Body of pancreas (tissue), 4 donors: Measurements from ENCODE around the gene DHX34. TPM values are rescaled to one million over a fixed set of nuclear protein-coding genes. Genes with fewer than 3 reads are reported as not detected.
"Not testable (repeated sequence)": the region's sequence is repeated elsewhere in the genome, so short reads cannot be mapped to it uniquely, and the experiment has no call there.

Source experiments
- ATAC-seq: fragments of 150-250 bp; one replicate; pipeline ENCODE4 v1.9.1; 2016
- DNase-seq, 4 donors: peaks; one replicate each; pipeline ENCODE4 v3.0.0-alpha.2; 2019
- H3K27ac ChIP-seq, 4 donors: fragments of 200-600 bp; sonication (generic); 1 replicate in 3 of 4; 2 replicates in 1 of 4; pipeline versions ENCODE4 v1.5.1 to v1.6.1; 2016 to 2019; ENCODE audit warnings: mild to moderate bottlenecking in 1 of 4, mixed read lengths in 1 of 4, moderate library complexity in 1 of 4
- H3K27me3 ChIP-seq, 2 donors: fragments of 200-600 bp; sonication (generic); one replicate each; pipeline ENCODE4 v1.6.0; 2016; ENCODE audit warnings: mild to moderate bottlenecking in 1 of 2
- H3K36me3 ChIP-seq, 2 donors: fragments of 200-600 bp; sonication (generic); replicated peaks in 1 of 2; 2 replicates each; pipeline ENCODE4 v1.5.1; 2016; ENCODE audit warnings: low read depth in 2 of 2; ENCODE audit not compliant: insufficient read depth in 1 of 2
- H3K4me1 ChIP-seq: fragments of 200-600 bp; sonication (generic); one replicate; pipeline ENCODE4 v1.6.0; 2016
- H3K4me3 ChIP-seq, 2 donors: fragments of 200-600 bp; sonication (generic); 1 replicate in 1 of 2; 2 replicates in 1 of 2; pipeline ENCODE4 v1.5.1; 2016 to 2019
- H3K9me3 ChIP-seq, 3 donors: fragments of 200-600 bp; sonication (generic); 1 replicate in 2 of 3; 2 replicates in 1 of 3; pipeline ENCODE4 v1.5.1; 2016
- POLR2A ChIP-seq, 3 donors: fragments of 450-650 bp; IDR thresholded peaks; one replicate each; pipeline ENCODE4 v1.6.1; 2016; ENCODE audit warnings: antibody characterized with exemption in 3 of 3, mild to moderate bottlenecking in 2 of 3
- WGBS, 2 donors: methylation state at CpG; one replicate each; pipeline ENCODE4 v1.1.5; 2017; 5-methylcytosine and 5-hydroxymethylcytosine counted together
- intact Hi-C: fragments of 100-400 bp; cut with DNase I; formaldehyde crosslinking; loops from one replicate; pipeline ENCODE4 v1.15.1; 2023
- total RNA-seq, 2 donors: library from RNA; depleted of rRNA; stranded (reverse); fragments of >200 nt; gene quantifications; one replicate each; pipeline ENCODE4 v1.1.0, GENCODE V29; 2016
- TF ChIP-seq, protein P1 (sequence below), 7 experiments: fragments of 450-650 bp in 4 of 7; fragments of 200-600 bp in 3 of 7; sonication (generic) in 3 of 7; IDR thresholded peaks; one replicate each; pipeline ENCODE4 v1.5.1; 2016 to 2019; ENCODE audit warnings: antibody characterized with exemption in 7 of 7

Gene DHX34
- total RNA-seq, 2 donors from 2014 or later, result 16.1 to 50.4 TPM

DNA sequence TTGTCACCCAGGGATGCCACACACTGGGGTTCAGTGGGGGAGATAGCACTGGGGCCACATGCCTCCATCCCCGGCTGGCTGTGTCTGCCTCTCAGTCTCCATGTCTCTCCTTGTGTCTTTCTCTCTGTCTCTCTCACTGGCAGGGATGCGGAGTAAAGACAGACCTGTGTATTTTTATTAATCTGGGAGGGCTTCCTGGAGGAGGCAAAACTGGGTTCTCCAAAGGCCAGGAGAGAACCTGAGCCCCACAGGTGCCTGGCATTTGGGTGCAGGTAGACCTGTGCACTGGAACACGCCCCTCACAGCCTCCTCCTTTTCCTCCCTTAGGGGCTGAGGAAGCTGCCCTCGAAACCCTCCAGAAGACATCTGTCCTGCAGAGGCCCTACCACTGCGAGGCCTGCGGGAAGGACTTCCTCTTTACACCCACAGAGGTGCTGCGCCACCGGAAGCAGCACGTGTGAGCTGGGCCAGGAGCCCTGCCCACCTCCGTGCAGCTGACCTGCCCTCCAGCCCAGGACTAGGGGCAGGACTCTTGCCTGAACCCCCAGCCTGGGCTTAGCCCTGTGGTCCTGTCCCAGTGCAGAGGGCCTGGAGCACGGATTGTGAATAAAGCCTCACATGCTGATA is 32.7 kb downstream of the DHX34 start:
- intact Hi-C loops, result loop anchor here (10.0 kb wide), 1 partner anchor 87 kb away; no protein-coding TSS in a partner anchor
- no peak for ATAC-seq
- peaks cover 0 to 27% of the 10 kb centered on the region in 2 donors for H3K36me3 ChIP-seq
- H3K4me1 ChIP-seq, result no peaks in the 10 kb centered on the region
- no peaks in the 10 kb centered on the region for H3K9me3 ChIP-seq
- H3K27me3 ChIP-seq, result no peaks in the 10 kb centered on the region
- H3K27ac ChIP-seq, result no peak overlapping the region
- peak in 1 of 4 donors; percentile 17 for DNase-seq
- no peak for TF ChIP-seq POLR2A (IDR thresholded peaks at IDR 0.05)
- TF ChIP-seq, protein P1, sequence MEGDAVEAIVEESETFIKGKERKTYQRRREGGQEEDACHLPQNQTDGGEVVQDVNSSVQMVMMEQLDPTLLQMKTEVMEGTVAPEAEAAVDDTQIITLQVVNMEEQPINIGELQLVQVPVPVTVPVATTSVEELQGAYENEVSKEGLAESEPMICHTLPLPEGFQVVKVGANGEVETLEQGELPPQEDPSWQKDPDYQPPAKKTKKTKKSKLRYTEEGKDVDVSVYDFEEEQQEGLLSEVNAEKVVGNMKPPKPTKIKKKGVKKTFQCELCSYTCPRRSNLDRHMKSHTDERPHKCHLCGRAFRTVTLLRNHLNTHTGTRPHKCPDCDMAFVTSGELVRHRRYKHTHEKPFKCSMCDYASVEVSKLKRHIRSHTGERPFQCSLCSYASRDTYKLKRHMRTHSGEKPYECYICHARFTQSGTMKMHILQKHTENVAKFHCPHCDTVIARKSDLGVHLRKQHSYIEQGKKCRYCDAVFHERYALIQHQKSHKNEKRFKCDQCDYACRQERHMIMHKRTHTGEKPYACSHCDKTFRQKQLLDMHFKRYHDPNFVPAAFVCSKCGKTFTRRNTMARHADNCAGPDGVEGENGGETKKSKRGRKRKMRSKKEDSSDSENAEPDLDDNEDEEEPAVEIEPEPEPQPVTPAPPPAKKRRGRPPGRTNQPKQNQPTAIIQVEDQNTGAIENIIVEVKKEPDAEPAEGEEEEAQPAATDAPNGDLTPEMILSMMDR (IDR thresholded peaks at IDR 0.05), result no peak
- no peak overlapping the region for H3K4me3 ChIP-seq
- 64 to 100% methylated on average over 2 to 11 of the region's 11 CpGs for WGBS, 2 donors

DNA sequence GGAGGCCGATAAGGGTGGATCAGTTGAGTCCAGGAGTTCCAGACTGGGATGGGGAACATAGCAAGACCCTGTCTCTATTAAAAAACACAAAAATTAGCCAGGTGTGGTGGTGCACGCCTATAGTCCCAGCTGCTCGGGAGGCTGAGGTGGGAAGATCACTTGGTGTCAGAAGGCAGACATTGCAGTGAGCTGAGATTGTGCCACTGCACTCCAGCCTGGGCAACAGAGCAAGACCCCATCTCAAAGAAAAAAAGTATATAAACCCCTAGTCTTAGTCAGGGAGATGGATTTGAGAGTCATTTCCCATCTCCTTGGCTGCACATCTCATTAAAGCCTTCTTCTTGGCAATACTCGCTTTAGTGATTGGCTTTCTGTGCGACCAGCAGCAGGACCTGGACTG is 34.8 kb downstream of the DHX34 start:
- H3K4me3 ChIP-seq, H3K4me1 ChIP-seq, H3K27me3 ChIP-seq, DNase-seq, ATAC-seq, H3K27ac ChIP-seq, H3K9me3 ChIP-seq: not testable (repeated sequence)
- WGBS, 2 donors, result 82 to 90% methylated on average over 5 of the region's 5 CpGs
- intact Hi-C loops, result loop anchor here (10.0 kb wide), 1 partner anchor 89 kb away; no protein-coding TSS in a partner anchor
- peaks cover 0 to 20% of the 10 kb centered on the region in 2 donors for H3K36me3 ChIP-seq

DNA sequence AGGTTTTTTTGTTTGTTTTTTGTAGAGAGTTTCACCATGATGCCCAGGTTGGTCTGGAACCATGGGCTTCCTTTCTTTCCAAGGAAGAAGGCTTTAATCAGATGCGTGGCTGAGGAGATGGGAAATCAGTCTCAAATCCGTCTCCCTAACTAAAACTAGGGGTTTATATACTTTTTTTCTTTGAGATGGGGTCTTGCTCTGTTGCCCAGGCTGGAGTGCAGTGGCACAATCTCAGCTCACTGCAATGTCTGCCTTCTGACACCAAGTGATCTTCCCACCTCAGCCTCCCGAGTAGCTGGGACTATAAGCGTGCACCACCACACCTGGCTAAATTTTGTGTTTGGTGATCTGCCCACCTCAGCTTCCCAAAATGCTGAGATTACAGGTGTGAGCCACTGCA is 35.4 kb downstream of the DHX34 start:
- H3K4me3 ChIP-seq, DNase-seq, H3K9me3 ChIP-seq, ATAC-seq, H3K4me1 ChIP-seq, H3K27me3 ChIP-seq, H3K27ac ChIP-seq: not testable (repeated sequence)
- WGBS, 2 donors, result 78 to 79% methylated on average over 4 of the region's 4 CpGs
- H3K36me3 ChIP-seq, result peaks cover 0 to 18% of the 10 kb centered on the region in 2 donors
- intact Hi-C loops, result loop anchor here (10.0 kb wide), 1 partner anchor 90 kb away; no protein-coding TSS in a partner anchor

DNA sequence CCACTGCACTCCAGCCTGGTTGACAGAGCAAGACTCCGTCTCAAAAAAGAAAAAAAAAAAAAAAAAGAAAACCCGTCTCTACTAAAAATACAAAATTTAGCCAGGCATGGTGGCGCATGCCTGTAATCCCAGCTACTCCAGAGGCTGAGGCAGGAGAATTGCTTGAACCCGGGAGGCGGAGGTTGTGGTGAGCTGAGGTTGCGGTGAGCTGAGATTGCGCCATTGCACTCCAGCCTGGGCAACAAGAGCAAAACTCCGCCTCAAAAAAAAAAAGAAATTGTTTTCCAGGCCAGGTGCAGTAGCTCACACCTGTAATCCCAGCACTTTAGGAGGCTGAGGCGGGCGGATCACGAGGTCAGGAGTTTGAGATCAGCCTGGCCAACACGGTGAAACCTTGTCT is 37.5 kb downstream of the DHX34 start:
- not testable (repeated sequence) for H3K4me3 ChIP-seq, H3K36me3 ChIP-seq, H3K9me3 ChIP-seq, ATAC-seq, H3K27me3 ChIP-seq, H3K27ac ChIP-seq, DNase-seq, H3K4me1 ChIP-seq
- WGBS, 2 donors, result 76 to 82% methylated on average over 12 of the region's 12 CpGs
- intact Hi-C loops, result loop anchor here (10.0 kb wide), 1 partner anchor 92 kb away; no protein-coding TSS in a partner anchor

DNA sequence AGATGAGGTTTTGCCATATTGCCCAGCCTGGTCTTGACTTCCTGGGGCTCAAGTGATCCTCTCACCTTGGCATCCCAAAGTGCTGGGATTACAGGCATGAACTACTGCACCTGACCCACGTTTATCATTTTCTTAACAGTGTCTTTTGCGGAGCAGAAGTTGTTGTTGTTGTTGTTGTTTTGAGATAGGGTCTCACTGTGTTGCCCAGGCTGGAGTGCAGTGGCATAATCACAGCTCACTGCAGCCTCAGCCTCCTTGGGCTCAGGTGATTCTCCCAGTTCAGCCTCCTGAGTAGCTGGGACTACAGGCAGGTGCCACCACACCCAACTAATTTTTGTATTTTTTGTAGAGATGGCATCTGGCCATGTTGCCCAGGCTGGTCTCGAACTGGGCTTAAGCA is 38.5 kb downstream of the DHX34 start:
- not testable (repeated sequence) for H3K4me1 ChIP-seq, H3K9me3 ChIP-seq, H3K36me3 ChIP-seq, H3K27me3 ChIP-seq, H3K4me3 ChIP-seq, ATAC-seq, H3K27ac ChIP-seq, DNase-seq
- WGBS, 2 donors, result 58 to 62% methylated on average over 3 of the region's 3 CpGs
- intact Hi-C loops, result loop anchor here (10.0 kb wide), 1 partner anchor 93 kb away; no protein-coding TSS in a partner anchor

DNA sequence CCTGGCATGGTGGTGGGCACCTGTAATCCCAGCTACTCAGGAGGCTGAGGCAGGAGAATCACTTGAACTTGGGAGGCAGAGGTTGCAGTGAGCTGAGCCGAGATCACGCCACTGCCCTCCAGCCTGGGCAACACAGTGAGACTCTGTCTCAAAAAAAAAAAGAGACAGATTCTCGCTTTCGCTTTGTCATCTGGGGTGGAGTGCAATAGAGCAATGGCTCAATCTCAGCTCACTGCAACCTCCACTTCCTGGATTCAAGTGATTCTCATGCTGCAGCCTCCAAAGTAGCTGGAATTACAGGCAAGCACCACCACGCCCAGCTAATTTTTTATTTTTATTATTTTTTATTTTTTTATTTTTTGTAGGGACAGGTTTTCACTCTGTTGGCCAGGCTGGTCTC is 39.6 kb downstream of the DHX34 start:
- not testable (repeated sequence) for ATAC-seq, DNase-seq, H3K9me3 ChIP-seq, H3K27me3 ChIP-seq, H3K4me3 ChIP-seq, H3K4me1 ChIP-seq, H3K36me3 ChIP-seq
- intact Hi-C loops, result loop anchor here (10.0 kb wide), 1 partner anchor 94 kb away; no protein-coding TSS in a partner anchor
- H3K27ac ChIP-seq, result peak overlapping the region in 1 of 4 donors; percentile 58
- WGBS, 2 donors, result 74 to 87% methylated on average over 5 of the region's 5 CpGs

DNA sequence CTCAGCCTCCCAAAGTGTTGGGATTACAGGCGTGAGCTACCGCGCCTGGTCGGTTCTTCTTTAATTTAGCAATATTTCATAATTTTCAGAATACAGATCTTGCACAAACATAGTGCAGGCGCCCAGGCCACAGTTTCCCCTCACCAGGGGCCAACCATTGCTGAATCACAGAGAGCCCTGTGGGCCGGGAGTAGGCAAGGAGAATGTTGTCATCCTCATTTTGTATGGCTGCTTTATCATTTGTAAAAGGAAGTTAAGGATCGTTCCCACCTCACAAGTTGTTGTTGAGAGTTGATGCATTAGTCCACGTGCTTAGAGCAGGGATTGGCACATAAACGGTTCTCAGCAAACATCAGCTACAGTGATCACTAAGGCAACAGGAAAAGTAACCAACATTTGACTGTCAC is 40.0 kb downstream of the DHX34 start:
- Histone ChIP-seq H3K27ac (peak overlapping the region in 1 of 4 donors; percentile 58), H3K27me3 (no peaks in the 10 kb centered on the region), H3K36me3 (no peaks in the 10 kb centered on the region), H3K9me3 (no peaks in the 10 kb centered on the region), H3K4me3 (no peak overlapping the region), H3K4me1 (no peaks in the 10 kb centered on the region)
- DNase-seq (peak in 1 of 4 donors; percentile 61), ATAC-seq (no peak)
- WGBS, 2 donors, result 54 to 62% methylated on average over 9 of the region's 9 CpGs
- TF ChIP-seq, protein P1 (IDR thresholded peaks at IDR 0.05), result no peak
- TF ChIP-seq POLR2A (IDR thresholded peaks at IDR 0.05), result no peak
- intact Hi-C loops, result loop anchor here (10.0 kb wide), 1 partner anchor 94 kb away; no protein-coding TSS in a partner anchor
